Mammary epithelial cell (primary cell): Measurements from ENCODE around the gene AGAP1.

Experiments
- EZH2 ChIP-seq: IDR thresholded peaks from 2 replicates; pipeline ENCODE4 v1.6.1; 2012; ENCODE audit warnings: low read length, inconsistent platforms, borderline replicate concordance
- TF ChIP-seq, protein P1 (sequence below), 2 donors: IDR thresholded peaks in 1 of 2; conservative IDR thresholded peaks in 1 of 2; 2 replicates each; pipeline ENCODE4 v1.5.1; 2011 to 2012; ENCODE audit warnings: inconsistent platforms in 2 of 2, low read length in 2 of 2, mild to moderate bottlenecking in 2 of 2, control low read depth in 1 of 2, low read depth in 1 of 2; ENCODE audit not compliant: insufficient read depth in 1 of 2; ENCODE audit errors: extremely low read depth in 1 of 2

DNA sequence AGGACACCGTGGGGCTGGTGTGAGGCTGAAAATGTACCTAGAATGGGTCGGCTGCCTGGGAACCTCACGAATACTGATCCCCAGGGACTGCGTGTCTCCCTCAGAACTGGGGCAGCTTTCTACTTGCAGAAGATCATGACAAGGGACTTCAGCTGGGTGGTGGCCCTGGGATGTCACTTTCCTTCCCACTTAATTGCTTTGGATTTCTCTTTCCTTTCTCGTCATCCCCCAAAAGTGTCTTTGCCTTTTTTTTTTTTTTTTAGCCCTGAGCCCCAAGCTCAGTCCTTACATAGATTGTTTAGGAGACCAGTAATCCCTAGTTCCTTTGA is 395.4 kb downstream of the AGAP1 start:
- TF ChIP-seq, protein P1, sequence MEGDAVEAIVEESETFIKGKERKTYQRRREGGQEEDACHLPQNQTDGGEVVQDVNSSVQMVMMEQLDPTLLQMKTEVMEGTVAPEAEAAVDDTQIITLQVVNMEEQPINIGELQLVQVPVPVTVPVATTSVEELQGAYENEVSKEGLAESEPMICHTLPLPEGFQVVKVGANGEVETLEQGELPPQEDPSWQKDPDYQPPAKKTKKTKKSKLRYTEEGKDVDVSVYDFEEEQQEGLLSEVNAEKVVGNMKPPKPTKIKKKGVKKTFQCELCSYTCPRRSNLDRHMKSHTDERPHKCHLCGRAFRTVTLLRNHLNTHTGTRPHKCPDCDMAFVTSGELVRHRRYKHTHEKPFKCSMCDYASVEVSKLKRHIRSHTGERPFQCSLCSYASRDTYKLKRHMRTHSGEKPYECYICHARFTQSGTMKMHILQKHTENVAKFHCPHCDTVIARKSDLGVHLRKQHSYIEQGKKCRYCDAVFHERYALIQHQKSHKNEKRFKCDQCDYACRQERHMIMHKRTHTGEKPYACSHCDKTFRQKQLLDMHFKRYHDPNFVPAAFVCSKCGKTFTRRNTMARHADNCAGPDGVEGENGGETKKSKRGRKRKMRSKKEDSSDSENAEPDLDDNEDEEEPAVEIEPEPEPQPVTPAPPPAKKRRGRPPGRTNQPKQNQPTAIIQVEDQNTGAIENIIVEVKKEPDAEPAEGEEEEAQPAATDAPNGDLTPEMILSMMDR (conservative IDR thresholded peaks at IDR 0.05 in 1 of 2, IDR thresholded peaks at IDR 0.05 in 1 of 2; ENCODE audit: extremely low read depth in 1 of 2, insufficient read depth in 1 of 2, low read depth in 1 of 2, low read length in 2 of 2) = no peak
- no peak for TF ChIP-seq EZH2
